Neutrophil (primary cell): ENCODE results near the gene HPSE2.

Source experiments
- H3K27ac ChIP-seq: fragments of 200-600 bp; sonication (generic); 2 replicates; pipeline ENCODE4 v1.5.1; 2016; ENCODE audit warnings: mild to moderate bottlenecking, moderate library complexity
- H3K27me3 ChIP-seq: fragments of 200-600 bp; sonication (generic); 2 replicates; pipeline ENCODE4 v1.6.0; 2016; ENCODE audit warnings: mild to moderate bottlenecking
- H3K36me3 ChIP-seq: fragments of 200-600 bp; sonication (generic); 2 replicates; pipeline ENCODE4 v1.5.1; 2017
- H3K4me1 ChIP-seq, 2 experiments: fragments of 200-600 bp in 1 of 2; sonication (generic) in 1 of 2; 1 replicate in 1 of 2; 2 replicates in 1 of 2; pipeline versions ENCODE4 v1.5.1 to v1.6.1; 2013 to 2016; ENCODE audit warnings: low read depth in 1 of 2, low read length in 1 of 2, mild to moderate bottlenecking in 1 of 2, moderate library complexity in 1 of 2; ENCODE audit not compliant: control insufficient read depth in 1 of 2, insufficient read depth in 1 of 2
- H3K4me3 ChIP-seq, 2 experiments: fragments of 200-600 bp in 1 of 2; sonication (generic) in 1 of 2; 1 replicate in 1 of 2; 2 replicates in 1 of 2; pipeline ENCODE4 v1.5.1; 2013 to 2016; ENCODE audit warnings: low read depth in 1 of 2, low read length in 1 of 2, mild to moderate bottlenecking in 1 of 2, moderate library complexity in 1 of 2
- H3K9me3 ChIP-seq: fragments of 200-600 bp; sonication (generic); 2 replicates; pipeline ENCODE4 v1.5.1; 2016
- TF ChIP-seq, protein P1 (sequence below): fragments of 200-600 bp; sonication (generic); IDR thresholded peaks from 2 replicates; pipeline ENCODE4 v1.5.1; 2016; ENCODE audit warnings: antibody characterized with exemption

Gene HPSE2

DNA sequence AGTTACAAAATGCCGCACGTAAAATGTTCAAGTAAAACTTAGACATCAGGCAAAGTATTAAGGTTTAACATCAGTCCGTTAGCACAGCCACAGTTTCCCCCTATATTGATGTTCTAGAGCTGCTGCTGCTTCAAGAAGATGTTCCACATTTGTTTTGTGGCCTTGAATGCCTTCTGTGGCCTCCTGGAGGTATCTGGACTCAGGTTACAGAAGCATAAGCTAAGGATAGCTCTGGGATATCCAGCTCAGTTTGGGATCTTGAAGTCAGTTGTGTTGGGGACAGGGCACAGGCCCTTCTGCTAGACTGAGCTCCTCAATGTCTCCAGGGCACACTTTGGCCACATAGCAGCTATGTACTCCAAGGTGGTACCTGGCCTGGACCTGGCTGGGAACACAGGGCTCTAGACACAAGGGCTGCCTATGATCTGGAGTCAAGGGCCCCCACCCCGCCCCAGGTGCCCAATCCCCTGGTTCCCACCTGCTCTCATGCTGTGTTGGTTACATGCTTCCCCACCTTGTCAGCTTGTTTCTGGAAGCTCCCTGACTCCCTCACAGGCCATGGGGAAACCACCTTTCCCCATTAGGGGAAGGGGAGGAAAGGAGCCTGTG is 825.4 kb downstream of the HPSE2 start:
- Histone ChIP-seq H3K9me3 (no peaks in the 10 kb centered on the region), H3K4me3 (no peak overlapping the region), H3K36me3 (peaks cover 8% of the 10 kb centered on the region), H3K27me3 (no peaks in the 10 kb centered on the region), H3K4me1 (peaks cover 0 to 4% of the 10 kb centered on the region in 2 experiments), H3K27ac (no peak overlapping the region)
- TF ChIP-seq, protein P1, sequence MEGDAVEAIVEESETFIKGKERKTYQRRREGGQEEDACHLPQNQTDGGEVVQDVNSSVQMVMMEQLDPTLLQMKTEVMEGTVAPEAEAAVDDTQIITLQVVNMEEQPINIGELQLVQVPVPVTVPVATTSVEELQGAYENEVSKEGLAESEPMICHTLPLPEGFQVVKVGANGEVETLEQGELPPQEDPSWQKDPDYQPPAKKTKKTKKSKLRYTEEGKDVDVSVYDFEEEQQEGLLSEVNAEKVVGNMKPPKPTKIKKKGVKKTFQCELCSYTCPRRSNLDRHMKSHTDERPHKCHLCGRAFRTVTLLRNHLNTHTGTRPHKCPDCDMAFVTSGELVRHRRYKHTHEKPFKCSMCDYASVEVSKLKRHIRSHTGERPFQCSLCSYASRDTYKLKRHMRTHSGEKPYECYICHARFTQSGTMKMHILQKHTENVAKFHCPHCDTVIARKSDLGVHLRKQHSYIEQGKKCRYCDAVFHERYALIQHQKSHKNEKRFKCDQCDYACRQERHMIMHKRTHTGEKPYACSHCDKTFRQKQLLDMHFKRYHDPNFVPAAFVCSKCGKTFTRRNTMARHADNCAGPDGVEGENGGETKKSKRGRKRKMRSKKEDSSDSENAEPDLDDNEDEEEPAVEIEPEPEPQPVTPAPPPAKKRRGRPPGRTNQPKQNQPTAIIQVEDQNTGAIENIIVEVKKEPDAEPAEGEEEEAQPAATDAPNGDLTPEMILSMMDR: no peak

DNA sequence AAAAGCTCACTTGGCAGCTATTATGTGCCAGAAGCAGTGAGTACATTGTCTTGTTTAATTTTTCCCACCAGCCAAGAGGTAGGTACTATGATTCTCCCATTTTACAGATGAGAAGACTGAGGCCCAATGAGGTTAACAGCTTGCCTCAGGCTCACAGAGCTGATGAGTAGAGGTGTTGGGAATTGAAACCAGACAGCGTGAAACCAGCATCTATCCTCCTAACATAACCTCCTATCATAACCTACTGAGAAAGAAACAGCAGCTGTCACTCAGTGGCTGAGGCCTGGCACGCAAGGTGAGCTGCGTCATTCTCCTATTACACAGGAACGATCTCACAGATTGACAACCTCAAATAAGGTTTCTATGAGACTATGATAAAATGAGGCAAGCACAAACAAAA is 826.9 kb downstream of the HPSE2 start:
- H3K27ac ChIP-seq: no peak overlapping the region
- no peaks in the 10 kb centered on the region for H3K4me1 ChIP-seq
- H3K4me3 ChIP-seq: no peak overlapping the region
- H3K27me3 ChIP-seq: no peaks in the 10 kb centered on the region
- no peaks in the 10 kb centered on the region for H3K9me3 ChIP-seq
- no peaks in the 10 kb centered on the region for H3K36me3 ChIP-seq
- TF ChIP-seq, protein P1: no peak

DNA sequence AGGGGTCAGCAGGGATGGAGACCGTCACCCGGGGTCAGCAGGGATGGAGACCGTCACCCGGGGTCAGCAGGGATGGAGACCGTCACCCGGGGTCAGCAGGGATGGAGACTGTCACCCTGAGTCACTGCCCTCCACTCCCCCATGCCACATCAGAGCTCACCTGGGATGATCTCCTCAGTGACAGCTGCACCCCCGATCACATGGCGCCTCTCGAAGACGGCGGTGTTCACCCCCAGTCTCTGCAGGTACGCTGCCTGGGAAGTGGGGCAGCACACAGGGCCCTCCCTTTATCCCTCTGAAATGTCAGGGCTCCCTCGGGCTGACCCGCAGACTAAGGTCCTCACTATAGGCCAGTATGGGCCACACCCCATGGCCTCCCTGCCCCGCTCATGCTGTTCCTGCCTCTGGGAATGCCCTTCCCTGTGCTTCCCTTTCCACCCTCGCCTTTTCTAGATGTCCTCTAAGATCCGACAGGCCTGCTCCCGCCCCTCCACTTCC is 827.9 kb downstream of the HPSE2 start:
- TF ChIP-seq, protein P1: no peak
- H3K4me3 ChIP-seq: no peak overlapping the region
- no peaks in the 10 kb centered on the region for H3K4me1 ChIP-seq
- H3K27ac ChIP-seq: no peak overlapping the region
- no peaks in the 10 kb centered on the region for H3K27me3 ChIP-seq
- no peaks in the 10 kb centered on the region for H3K36me3 ChIP-seq
- no peaks in the 10 kb centered on the region for H3K9me3 ChIP-seq
